ENCODE results near the gene GBP2.

DNA sequence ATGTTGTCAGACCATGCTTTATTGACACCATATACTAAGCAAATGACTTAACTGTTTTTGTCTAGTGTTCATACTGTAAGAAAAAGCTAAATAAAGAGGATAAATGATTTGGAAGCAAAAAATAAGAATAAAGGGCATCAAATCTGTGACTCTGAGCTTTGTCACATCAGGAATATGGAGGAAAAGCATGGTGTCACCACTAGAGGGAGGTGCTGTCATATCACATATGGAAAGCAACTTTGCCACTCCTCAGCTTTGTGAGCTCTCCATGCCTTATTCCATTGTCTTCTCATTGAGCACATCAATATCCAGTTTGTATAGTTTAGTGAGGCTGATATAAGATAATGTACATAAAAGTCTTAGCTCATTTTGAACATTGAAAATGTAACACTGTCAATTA is 40.1 kb downstream of the GBP2 start:
- peak in 4 of 7 experiments; percentile 15 to 58 (median 44) for TF ChIP-seq CTCF (IDR thresholded peaks at IDR 0.05)
- TF ChIP-seq POLR2A (IDR thresholded peaks at IDR 0.05): no peak
